Measurements from ENCODE around the gene NOVA1. TPM values are rescaled to one million over a fixed set of nuclear protein-coding genes. Genes with fewer than 3 reads are reported as not detected.

Gene NOVA1
- total RNA-seq, 3 donors from 2014 or later (not counting 1 experiment from before 2014, with no cell fraction given) = not detected

DNA sequence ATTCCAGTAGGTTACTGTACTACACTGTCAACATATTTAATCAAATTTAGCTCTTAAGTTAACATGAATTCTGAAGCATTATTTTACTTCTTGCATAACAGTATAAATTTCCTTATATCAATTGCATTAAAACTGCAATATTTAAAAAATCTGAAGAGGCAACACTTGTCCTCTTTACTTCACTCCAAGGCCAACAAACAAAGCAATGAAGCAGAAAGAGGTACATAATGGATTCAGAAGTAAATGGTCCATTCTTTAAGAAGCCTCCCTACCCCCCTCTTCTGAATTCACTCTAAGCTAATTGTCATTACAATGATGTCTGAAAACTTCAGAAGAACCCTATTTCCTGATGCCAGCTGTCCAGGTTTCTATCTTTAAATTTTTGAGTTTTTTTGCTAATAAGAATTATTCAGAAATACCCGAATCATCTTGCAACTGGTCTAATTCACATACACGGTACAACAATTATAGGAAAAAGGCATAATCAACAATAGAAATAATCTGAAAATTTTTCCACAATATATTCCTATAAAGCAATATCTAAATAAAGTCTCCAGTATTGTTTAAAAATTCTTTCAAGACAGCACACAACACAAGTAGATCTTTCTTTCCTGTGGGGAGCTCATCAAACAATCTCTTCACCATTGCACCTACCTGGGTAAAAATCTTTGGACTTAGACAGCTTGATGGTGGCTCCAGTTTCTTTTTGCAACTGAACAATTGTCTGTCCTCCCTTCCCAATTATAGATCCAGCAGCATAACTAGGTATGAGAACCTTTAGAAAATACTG is 2.9 kb downstream of the NOVA1 start:
- DNase-seq (no peak), ATAC-seq (no peak)
- peaks cover 7% of the 10 kb centered on the region for H3K36me3 Mint-ChIP-seq
- no peak for TF ChIP-seq CTCF (IDR thresholded peaks at IDR 0.05)
- Histone ChIP-seq H3K36me3 (ENCODE audit: control insufficient read depth, insufficient read depth, low read length) (no peaks in the 10 kb centered on the region), H3K27me3 (ENCODE audit: control insufficient read depth, insufficient read depth, low read length) (peaks cover 16% of the 10 kb centered on the region), H3K27ac (ENCODE audit: low read length) (no peak overlapping the region), H3K4me3 (ENCODE audit: low read length) (no peak overlapping the region), H3K9me3 (ENCODE audit: control insufficient read depth, insufficient read depth, low read length) (peaks cover 9% of the 10 kb centered on the region), H3K4me1 (ENCODE audit: control insufficient read depth, insufficient read depth, low read length) (no peaks in the 10 kb centered on the region)
- no peaks in the 10 kb centered on the region for H3K9me3 Mint-ChIP-seq
- H3K4me3 Mint-ChIP-seq = no peak overlapping the region
- no peak overlapping the region for H3K27ac Mint-ChIP-seq
- H3K4me1 Mint-ChIP-seq = no peaks in the 10 kb centered on the region
- H3K27me3 Mint-ChIP-seq (ENCODE audit: low read depth in 2 of 2) = peaks cover 10 to 16% of the 10 kb centered on the region in 2 donors
- intact Hi-C loops (cut with micrococcal nuclease) = no loop called here
- WGBS (ENCODE audit: insufficient coverage) = no CpG with 5 or more reads among the region's 2 CpGs

DNA sequence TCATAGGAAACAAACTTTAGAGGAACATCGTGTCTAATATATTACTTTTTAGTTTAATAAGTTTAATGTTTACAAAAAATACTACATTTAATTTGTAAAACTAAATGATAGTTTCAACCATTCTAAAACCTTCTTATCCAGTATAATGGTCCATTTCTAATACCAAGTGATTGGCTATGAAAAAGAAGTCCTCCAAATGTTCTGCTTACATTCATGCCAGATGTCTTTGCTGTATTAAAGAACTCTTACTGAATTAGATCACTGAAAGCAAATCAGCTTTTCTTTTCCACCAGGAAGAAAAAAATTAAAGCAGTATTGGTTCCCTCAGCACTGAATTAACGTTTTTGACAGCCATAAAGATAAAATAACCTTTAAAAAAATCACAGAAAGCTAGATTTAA is 3.7 kb downstream of the NOVA1 start:
- no peaks in the 10 kb centered on the region for H3K36me3 ChIP-seq (ENCODE audit: control insufficient read depth, insufficient read depth, low read length)
- no peaks in the 10 kb centered on the region for H3K9me3 Mint-ChIP-seq
- ATAC-seq (no peak), DNase-seq (no peak)
- H3K4me3 ChIP-seq (ENCODE audit: low read length) = no peak overlapping the region
- no peaks in the 10 kb centered on the region for H3K4me1 Mint-ChIP-seq
- no CpG with 5 or more reads among the region's 2 CpGs for WGBS (ENCODE audit: insufficient coverage)
- no peak overlapping the region for H3K4me3 Mint-ChIP-seq
- TF ChIP-seq CTCF (IDR thresholded peaks at IDR 0.05) = no peak
- no peaks in the 10 kb centered on the region for H3K4me1 ChIP-seq (ENCODE audit: control insufficient read depth, insufficient read depth, low read length)
- H3K27ac ChIP-seq (ENCODE audit: low read length) = no peak overlapping the region
- peaks cover 7% of the 10 kb centered on the region for H3K36me3 Mint-ChIP-seq
- H3K27me3 Mint-ChIP-seq (ENCODE audit: low read depth in 2 of 2) = peaks cover 7 to 14% of the 10 kb centered on the region in 2 donors
- peaks cover 16% of the 10 kb centered on the region for H3K27me3 ChIP-seq (ENCODE audit: control insufficient read depth, insufficient read depth, low read length)
- H3K9me3 ChIP-seq (ENCODE audit: control insufficient read depth, insufficient read depth, low read length) = peaks cover 9% of the 10 kb centered on the region
- H3K27ac Mint-ChIP-seq = no peak overlapping the region
- intact Hi-C loops (cut with micrococcal nuclease) = no loop called here

DNA sequence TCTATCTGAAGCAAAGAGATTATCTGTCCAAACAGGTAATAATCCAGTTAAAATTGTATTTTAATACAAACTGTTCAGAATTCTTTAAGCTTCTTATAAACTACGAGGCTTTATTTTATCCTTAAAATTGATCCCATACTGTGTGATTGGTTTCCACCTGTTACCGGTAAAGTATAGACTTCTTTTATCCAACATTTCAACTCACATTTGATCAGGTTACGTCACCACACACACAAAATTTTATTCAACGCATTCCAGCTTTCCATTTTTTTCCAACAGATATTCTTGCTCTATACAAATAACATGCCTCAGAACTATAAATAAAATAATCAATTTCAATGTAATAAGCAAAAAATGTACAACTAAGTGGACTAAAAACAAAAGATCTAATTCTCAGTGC is 4.5 kb downstream of the NOVA1 start:
- no peaks in the 10 kb centered on the region for H3K4me1 Mint-ChIP-seq
- no peaks in the 10 kb centered on the region for H3K9me3 Mint-ChIP-seq
- intact Hi-C loops (cut with micrococcal nuclease) = no loop called here
- TF ChIP-seq CTCF (IDR thresholded peaks at IDR 0.05) = no peak
- Histone ChIP-seq H3K27me3 (ENCODE audit: control insufficient read depth, insufficient read depth, low read length) (peaks cover 11% of the 10 kb centered on the region), H3K4me1 (ENCODE audit: control insufficient read depth, insufficient read depth, low read length) (no peaks in the 10 kb centered on the region), H3K4me3 (ENCODE audit: low read length) (no peak overlapping the region), H3K27ac (ENCODE audit: low read length) (no peak overlapping the region), H3K9me3 (ENCODE audit: control insufficient read depth, insufficient read depth, low read length) (peaks cover 6% of the 10 kb centered on the region), H3K36me3 (ENCODE audit: control insufficient read depth, insufficient read depth, low read length) (no peaks in the 10 kb centered on the region)
- no peaks in the 10 kb centered on the region for H3K36me3 Mint-ChIP-seq
- DNase-seq (no peak), ATAC-seq (no peak)
- 90% methylated on average over 4 of the region's 4 CpGs for WGBS (ENCODE audit: insufficient coverage)
- H3K27me3 Mint-ChIP-seq (ENCODE audit: low read depth in 2 of 2) = peaks cover 0 to 6% of the 10 kb centered on the region in 2 donors
- no peak overlapping the region for H3K4me3 Mint-ChIP-seq
- no peak overlapping the region for H3K27ac Mint-ChIP-seq

DNA sequence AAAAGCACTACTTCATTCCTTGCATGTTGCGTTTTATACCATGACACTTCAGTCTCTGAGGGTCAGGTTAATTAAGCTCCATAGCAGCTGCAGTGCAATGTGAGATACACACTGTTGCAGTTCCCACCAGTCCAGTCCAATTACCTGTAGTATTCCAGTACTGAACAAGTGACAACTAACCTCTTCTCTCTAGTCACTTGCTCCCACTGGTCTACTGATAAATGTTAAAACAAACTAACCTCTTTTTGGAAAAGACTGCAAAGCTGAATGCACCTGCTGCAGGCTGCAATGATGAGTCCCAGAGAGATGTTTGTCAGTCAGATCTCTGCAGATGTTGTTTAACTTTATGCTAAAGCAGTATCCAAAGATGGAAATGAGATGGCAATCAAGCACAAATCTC is 7.9 kb downstream of the NOVA1 start:
- no peaks in the 10 kb centered on the region for H3K27me3 Mint-ChIP-seq (ENCODE audit: low read depth in 2 of 2)
- intact Hi-C loops (cut with micrococcal nuclease) = no loop called here
- no peaks in the 10 kb centered on the region for H3K36me3 Mint-ChIP-seq
- ATAC-seq = no peak
- H3K4me1 Mint-ChIP-seq = no peaks in the 10 kb centered on the region
- H3K4me1 ChIP-seq (ENCODE audit: control insufficient read depth, insufficient read depth, low read length) = no peaks in the 10 kb centered on the region
- H3K27ac Mint-ChIP-seq = no peak overlapping the region
- H3K4me3 Mint-ChIP-seq = no peak overlapping the region
- no peaks in the 10 kb centered on the region for H3K36me3 ChIP-seq (ENCODE audit: control insufficient read depth, insufficient read depth, low read length)
- 93% methylated on average over 1 of the region's 1 CpG for WGBS (ENCODE audit: insufficient coverage)
- no peak overlapping the region for H3K4me3 ChIP-seq (ENCODE audit: low read length)
- H3K9me3 Mint-ChIP-seq = peaks cover 0 to 2% of the 10 kb centered on the region in 2 donors
- H3K9me3 ChIP-seq (ENCODE audit: control insufficient read depth, insufficient read depth, low read length) = no peaks in the 10 kb centered on the region
- no peak for TF ChIP-seq CTCF (IDR thresholded peaks at IDR 0.05)
- no peak overlapping the region for H3K27ac ChIP-seq (ENCODE audit: low read length)
- H3K27me3 ChIP-seq (ENCODE audit: control insufficient read depth, insufficient read depth, low read length) = no peaks in the 10 kb centered on the region
- DNase-seq = no peak
